Esophagus muscularis mucosa (tissue), 4 donors: Measurements from ENCODE around the gene SHANK3.

Source experiments
- CTCF ChIP-seq, 3 experiments: fragments of 200-600 bp in 2 of 3; fragments of 450-650 bp in 1 of 3; sonication (generic) in 2 of 3; IDR thresholded peaks; one replicate each; pipeline ENCODE4 v1.5.1; 2017 to 2019; ENCODE audit warnings: antibody characterized with exemption in 3 of 3, mild to moderate bottlenecking in 2 of 3, moderate library complexity in 1 of 3
- EP300 ChIP-seq: sonication (generic); formaldehyde crosslinking; IDR thresholded peaks from one replicate; pipeline ENCODE4 v1.6.1; 2017; ENCODE audit warnings: antibody characterized with exemption
- POLR2A ChIP-seq: fragments of 450-650 bp; IDR thresholded peaks from one replicate; pipeline ENCODE4 v1.6.1; 2017; ENCODE audit warnings: antibody characterized with exemption, moderate library complexity, mild to moderate bottlenecking, low read depth
- POLR2AphosphoS5 ChIP-seq, 2 donors: sonication (generic); formaldehyde crosslinking; IDR thresholded peaks; one replicate each; pipeline ENCODE4 v1.6.1; 2017; ENCODE audit warnings: antibody characterized with exemption in 2 of 2

GRCh38 chr22:50678651-50679521 is 6.3 kb downstream of the SHANK3 start:
- TF ChIP-seq POLR2A (no peak), CTCF (IDR thresholded peaks at IDR 0.05) (no peak), EP300 (no peak), POLR2AphosphoS5 (IDR thresholded peaks at IDR 0.05) (no peak)
